HPDE6-E6E7 (cell line): ENCODE measurements around the gene KANSL1.

ENCODE experiments used
- DNase-seq: peaks from one replicate; pipeline ENCODE4 v3.0.0; 2011; ENCODE audit warnings: missing footprints; ENCODE audit errors: extremely low spot score

KANSL1 gene

DNA sequence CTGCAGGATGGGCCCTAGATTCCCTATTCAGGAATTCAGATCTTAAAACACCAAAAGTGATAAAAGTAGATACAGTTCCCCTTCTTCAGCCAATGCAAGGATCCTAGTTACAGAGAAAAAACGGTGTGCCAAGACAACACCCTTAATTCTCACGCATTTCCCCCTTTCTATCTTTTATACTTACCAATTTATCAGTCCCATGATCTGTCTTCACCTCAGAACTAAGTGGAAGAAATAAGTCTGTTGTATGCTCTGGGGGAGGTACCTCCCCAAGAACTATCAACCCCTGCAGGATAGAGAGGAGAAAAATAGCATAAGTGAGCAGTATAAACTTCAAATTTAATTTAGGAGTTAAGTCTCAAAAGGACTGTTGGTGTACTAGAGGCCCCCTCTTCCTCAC lies 111.0 kb downstream of the KANSL1 start:
- DNase-seq = no peak

DNA sequence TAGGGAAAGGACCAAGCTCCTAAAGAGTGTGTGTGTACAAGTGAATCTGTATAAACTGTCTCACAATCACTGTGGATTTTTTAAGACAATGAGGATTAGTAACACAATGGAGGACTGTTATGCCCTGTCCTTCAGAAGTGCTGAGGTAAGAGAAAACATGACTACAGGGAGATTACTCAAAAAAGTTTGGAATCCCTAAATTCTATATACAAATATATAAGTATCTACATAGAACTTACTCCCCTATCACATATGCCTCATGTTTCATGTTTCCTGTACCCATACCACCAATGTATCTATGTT lies 112.3 kb downstream of the KANSL1 start:
- no peak for DNase-seq

DNA sequence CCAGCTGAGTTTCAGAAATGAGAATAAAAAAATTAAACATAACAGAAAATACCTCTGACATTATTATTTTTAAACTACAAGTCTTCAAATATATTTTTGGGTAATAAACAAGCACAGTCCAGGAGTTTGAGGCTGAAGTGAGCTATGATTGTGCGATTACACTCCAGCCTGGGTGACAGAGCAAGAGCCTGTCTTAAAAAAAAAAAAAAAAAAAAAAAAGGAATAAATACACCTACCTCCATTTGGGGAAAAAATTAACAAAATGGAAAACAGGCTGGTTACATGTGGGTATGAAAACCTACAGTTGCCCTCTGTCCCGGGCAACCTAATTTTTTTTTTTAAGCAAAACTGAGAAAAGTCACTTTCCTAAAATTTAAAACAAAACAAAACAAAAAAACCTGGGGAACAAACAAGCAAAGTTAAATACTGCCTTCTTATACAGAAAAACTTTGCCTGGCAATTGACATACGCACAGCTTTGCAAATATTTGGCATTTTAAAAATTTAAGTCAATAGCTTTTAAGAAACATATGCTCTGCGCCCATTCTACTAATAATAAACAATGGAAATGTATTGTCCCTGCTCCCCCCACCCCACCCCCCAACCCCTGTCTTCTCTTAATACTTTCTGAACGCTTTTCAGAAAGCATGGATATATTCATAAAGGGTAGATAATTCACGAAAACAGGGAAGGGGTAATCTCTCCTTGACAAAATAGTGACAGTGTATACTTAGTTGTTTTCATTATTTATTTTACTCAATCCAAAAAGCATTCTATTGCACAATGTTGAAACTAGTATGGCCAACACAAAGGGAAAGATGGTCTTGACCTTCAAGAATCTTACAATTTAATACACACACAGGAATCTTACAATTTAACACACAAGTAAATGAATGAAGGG lies 112.9 kb downstream of the KANSL1 start:
- no peak for DNase-seq

DNA sequence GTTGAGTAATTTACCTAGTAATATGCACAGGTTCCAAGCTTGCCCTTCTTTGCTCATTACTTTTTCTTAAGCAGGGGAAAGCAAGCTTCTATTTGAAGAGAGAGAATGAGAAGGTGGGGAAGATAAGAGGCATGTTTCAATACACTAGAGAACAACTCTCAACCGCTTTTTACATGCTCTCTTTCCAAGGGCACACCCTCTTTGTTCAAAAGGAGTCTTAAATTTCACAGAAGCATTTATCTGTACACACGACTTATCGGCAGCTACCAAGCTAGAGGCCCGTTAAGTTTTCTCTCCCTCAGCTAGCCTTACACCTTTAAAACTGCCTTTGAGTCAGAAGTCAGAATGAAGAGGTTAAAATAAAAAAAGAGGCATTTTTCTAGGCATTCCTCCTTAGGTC lies 114.6 kb downstream of the KANSL1 start:
- DNase-seq = no peak

DNA sequence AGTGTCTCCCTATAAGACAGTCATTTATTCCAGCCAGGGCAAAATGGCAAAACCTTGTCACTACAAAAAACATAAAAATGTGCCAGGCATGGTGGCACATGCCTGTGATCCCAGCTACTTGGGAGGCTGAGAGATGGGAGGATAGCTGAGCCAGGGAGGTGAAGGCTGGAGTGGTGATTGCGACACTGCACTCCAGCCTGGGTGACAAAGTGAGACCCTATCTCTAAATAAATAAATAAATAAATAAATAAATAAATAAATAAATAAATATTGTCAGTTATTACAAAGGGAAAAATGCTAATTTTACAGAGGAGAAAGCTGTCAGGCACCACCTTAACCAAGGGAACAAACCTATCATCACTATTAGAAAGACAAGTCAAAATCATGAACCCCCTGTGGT lies 118.7 kb downstream of the KANSL1 start:
- DNase-seq = no peak

DNA sequence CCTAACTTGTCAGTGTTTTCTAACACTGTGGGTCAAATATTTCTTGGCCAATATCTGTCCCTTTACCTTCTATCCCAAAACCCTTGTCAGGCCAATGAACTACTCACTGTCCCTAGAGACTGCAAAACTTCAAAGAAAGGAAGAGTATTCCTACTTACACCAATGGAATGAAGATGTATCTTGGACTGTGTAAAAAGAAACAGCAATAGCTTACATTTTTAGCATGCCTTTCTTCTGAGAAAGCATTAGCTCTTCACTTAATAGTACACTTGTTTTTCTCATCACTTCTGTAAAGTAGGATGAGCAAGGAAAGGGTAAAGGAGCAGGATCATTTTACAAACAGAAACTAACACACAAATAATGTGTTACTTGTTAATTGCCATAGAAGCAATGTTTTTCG lies 120.2 kb downstream of the KANSL1 start:
- DNase-seq = no peak

DNA sequence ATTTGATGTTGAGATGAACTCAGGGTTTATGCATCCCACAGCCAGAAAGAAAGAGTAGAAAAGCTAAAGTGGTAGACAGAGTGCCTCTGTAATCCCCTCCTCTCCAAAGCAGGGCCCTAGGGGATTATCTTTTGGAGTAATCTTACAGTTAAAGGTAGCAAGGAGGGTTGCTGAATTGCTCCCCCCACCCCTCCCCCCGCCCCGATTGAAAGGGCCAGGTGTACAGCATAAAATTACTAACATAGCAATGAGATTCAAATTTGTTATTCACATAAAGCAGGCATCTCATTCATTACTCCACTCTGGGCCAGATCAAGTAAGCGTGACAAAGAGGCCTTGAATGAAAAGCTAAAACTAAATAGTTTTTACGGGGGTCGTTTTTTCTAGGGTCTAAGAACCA lies 121.4 kb downstream of the KANSL1 start:
- no peak for DNase-seq

DNA sequence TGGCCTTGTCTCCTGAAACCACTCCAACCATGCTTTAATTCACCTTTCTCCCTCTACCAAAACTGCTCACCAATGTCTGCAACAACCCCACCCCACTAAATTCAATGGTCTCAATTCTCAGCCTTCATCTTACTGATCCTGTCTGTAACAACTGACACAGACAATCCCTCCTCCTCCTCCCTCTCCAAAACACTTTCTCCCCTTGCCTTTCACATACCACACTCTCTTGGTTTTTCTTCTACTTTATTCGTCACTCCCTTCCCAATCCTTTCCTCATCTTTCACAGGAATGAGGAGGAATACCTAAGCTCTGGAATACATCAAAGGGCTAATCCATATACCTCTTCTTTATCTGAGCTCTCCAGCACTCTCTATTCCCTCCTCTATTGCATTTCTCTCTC lies 128.8 kb downstream of the KANSL1 start:
- no peak for DNase-seq

DNA sequence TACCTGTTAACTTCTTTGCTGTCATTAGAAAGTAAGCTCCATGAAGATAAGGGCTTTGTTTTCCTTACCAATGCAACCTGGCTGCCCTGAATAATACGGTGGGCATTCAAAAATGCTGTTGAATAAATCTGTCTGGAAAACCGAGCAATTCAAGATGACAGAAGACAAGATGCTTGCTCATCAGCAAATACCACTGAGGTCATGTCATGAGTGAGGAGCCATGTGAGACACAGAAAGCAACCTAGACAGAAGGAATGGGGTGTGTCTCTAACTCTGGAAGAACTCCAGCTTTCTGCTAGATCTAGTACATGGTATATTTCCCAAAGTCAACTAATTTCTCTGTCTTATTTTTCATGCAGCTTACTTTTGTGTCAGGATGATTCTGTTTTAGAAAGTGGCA lies 130.0 kb downstream of the KANSL1 start:
- peak; percentile 76 for DNase-seq

DNA sequence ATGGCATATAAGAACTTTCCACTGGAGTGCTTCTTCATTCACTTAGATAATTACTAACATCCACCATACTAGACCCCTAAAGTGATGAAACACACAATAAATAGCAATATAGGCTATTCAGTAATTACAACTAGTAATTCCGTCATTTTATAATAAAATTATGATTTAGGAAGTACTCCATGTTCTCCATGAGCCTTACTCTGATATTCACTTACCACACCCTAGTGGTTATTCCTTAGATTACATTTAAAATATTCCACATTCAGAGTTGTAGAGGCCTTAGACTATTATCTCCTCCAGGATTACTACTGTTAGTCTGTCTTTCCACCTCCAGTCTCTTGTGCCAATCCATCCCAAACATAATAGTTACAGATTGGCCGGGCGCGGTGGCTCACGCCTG lies 131.8 kb downstream of the KANSL1 start:
- DNase-seq = no peak

DNA sequence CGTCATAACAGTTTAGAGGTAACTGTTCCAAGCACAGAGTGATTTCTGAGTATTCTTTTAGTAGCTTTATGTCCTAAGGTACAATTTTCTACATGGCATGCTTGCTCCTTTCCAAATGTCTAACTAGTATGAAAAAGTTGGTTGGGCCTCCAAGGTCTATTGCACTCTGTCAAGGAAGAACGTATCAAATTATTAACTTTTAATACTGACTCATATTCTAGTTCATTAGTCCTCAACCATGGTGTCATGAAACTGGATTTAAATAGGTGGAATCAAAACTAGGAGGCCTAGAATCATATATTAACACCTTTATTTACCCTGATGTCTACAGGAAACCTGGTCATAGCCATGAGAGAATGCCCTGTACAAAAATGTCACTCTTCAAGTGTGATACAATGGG lies 132.8 kb downstream of the KANSL1 start:
- no peak for DNase-seq

DNA sequence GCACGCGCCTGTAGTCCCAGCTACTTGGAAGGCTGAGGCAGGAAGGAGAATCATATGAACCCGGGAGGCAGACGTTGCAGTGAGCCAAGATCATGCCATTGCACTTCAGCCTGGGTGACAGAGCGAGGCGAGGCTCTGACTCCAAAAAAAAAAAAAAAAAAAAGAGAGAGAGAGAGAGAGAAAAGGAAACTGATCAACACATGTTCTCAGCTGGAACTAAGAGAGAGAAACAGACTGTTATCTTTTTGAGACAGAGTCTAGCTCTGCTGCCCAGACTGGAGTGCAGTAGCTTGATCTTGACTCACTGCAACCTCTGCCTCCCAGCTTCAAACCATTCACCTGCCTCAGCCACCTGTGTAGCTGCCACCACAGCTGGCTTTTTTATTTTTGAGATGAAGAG lies 133.7 kb downstream of the KANSL1 start:
- no peak for DNase-seq

DNA sequence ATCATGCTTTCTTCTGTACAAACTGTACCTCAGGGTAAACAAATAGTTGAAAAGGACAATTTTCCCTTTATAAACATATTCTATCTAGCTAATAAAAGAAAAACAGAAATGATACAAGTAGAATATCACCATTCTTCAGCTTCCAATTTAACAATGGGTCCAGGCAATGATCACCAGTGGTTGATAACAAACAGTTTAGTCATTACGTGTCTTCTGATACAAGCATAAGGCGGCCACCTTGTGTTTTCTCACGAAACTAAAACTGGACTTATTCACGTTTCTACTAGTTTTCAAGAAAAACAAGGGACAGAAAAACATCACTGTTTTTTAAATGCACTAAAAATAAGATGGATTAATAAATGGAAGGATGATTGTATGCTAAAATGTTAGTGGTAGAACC lies 135.9 kb downstream of the KANSL1 start:
- no peak for DNase-seq

DNA sequence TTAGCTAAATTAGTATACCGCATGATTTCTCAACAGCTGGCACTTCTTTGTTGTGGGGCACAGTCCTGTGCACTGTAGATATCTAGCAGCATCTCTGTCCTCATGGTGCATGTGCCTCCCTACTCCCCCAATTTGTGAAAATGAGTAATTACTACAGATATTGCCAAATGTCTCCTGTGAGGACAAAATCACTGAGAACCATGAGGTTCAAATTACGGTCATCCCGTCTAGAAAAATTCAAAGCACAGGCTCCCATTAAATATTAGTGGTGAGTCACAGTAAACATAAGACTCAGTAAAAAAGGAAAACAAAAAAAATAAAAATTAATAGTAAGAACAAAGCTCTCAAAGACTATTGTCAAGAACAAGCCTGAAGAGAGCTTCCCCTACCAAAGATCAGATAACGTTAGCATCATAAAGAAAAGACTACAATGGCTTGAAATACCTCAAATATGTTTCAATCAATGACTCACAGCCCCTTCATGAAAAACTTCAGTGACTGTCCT lies 136.4 kb downstream of the KANSL1 start:
- DNase-seq = no peak

DNA sequence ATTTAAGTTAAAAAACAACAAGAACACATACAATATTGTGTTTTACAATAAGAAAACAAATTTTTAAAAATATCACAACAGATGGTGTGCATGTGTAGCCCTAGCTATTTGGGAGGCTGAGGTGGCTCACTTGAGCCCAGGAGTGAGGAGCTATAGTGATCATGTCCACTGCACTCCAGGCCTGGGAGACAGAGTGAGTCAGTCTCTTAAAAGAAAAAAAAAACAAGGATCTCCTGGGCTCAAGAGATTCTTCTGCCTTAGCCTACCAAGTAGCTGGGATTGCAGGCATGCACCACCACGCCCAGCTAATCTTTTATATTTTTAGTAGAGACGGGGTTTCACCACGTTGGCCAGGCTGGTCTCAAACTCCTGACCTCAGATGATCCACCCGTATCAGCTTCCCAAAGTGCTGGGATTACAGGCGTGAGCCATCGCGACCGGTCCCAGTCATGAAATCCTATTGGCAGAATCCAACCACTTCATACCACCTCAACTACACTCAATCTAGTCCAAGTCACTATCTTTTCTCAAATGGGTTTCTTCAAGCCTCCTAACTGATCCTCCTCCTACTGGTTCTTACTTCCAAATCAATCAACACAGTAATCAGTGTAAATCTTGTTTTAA lies 139.2 kb downstream of the KANSL1 start:
- no peak for DNase-seq

DNA sequence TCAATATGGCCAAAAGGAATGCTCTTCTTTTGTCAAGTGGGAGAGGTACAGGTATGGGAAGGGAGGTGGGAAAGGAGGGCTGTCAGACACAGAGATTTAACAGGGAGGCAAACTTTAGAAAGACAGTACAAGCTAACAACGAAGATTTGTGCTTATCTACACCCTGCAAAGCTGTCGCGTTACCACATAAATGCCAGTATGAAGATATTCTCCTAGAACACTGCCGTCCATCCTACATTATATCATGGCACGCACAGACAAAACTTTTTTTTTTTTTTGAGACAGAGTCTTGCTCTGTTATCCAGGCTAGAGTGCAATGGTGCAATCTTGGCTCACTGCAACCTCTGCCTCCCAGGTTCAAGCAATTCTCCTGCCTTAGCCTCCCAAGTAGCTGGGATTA lies 143.6 kb downstream of the KANSL1 start:
- no peak for DNase-seq

DNA sequence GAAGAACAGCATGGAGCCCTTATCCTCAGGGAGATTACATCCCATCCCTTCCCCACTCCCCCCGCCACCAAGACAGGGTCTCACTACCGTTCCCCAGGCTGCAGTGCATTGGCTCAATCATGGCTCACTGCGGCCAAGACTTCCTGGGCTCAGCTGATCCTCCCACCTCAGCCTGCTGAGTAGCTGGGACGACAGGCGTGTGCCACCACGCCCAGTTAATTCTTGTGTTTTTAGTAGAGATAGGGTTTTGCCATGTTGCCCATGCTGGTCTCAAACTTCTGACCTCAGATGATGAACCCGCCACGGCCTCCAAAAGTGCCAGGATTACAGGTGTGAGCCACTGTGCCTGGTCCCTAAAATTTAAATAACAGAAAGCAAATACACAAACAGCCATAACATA lies 145.4 kb downstream of the KANSL1 start:
- no peak for DNase-seq

DNA sequence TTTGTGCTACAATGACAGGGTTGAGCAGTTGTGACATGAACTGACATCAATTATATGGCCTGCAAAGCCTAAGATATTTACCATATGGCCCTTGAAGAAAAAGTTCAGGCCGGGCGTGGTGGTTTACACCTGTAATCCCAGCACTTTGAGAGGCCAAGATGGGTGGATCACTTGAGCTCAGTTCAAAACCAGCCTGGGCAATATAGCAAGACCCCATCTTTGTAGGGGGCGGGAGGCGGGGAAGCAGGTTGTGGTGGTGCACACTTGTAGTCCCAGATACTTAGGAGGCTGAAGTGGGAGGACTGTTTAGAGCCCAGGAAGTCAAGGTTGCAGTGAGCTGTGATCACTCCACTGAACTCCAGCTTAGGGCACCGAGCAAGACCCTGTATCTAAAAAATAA lies 145.8 kb downstream of the KANSL1 start:
- DNase-seq = no peak

DNA sequence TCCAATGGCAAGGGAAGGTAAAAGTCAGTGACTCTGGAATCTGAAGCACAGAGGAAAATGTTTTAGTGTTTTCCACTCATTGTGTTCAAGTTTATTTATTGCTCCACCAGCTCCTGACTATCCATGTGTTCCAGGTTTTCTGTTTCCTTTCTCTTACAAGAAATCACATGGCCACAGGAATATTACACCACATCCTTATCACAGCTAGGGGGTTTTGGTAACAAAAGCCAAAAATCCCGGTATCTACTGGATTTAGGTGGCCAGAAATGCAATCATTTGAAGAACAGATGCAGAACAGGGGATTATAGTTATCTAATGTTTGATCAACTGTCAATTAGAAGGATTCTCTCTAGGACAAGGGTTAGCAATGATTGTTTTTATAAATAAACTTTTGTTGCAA lies 146.3 kb downstream of the KANSL1 start:
- no peak for DNase-seq

DNA sequence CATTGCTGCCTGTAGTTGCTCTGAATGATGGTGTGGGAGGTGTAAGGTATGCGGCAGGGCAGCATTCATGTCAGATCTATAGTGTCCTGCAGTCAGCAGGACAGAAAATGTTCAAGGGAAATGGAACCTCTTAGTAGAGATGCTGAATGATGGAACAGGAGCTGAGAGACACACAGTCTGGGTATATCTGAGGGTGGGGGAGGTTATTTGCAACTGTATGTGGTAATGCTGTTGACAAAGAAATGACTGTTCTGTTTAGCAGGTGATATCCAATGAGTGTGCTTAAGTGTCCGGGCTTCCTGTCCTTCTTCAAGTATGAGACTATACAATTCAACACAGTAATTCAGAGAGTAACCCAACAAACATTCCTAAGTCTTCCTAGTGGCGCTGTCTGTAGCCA lies 147.6 kb downstream of the KANSL1 start:
- DNase-seq = no peak

DNA sequence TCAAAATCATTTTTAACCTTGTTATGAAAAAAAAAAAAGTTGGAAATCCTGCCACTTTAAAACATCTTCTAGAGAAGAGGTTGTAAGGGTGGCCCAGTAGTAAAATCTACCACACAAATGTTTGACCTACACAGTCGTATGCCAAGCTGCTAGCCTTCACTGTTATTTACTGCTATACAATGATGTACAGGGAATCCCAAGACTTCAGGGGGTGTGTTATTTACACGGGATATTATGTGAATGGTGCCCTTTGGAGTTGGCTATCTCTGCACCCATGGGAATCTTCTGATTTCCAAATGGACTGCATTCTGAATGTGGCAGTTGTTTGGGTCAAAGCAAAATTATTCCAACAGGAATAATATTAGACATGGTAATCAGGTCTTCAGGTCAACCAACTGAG lies 148.2 kb downstream of the KANSL1 start:
- DNase-seq = no peak

DNA sequence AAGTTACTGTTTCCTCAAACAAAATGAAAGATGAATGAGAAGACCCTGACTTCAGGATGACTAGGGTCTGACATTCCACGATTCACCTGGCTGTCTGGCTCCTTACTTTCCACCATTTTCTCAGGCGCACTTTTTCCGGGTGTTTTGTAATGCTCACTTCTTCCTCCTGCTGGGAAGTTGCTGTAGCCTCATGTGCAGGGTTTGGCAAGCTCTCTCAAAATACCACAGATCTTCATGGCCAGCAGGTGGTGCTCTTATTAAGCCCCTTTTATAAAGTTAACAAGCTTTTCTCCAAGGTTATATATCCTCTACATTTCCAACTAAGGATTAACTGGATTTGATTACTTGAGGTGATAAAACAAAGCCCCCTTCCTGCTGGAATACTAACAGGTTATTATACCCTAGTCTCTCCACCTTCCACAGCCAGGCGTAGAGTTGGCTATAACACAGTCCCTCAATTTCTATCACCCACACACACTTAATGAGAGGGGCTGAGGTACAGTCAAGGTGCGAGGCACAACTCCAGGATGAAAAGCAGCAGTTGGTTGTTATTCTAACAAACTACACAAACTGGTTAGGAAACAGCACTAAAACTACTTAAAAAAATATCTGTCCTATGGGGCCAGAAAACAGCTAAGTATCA lies 148.8 kb downstream of the KANSL1 start:
- DNase-seq = peak; percentile 66

DNA sequence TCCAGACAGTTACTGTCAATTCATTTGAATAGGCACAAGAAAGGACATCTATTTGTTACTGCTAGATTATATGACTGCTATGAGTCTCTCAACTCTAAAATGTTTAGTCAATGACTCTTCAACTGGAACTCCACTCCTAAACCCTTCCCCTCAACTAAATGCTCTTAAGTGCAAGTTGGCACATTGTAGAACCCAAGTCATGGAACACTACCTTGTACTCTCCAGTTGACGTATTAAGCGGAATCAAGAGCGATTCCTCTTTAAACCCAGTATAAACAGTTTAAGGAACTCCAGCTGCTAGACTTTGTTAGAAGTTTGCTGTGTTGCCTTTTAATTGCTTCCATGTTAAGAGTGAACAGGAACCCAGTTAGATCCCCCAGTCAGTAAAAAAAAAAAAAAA lies 149.6 kb downstream of the KANSL1 start:
- DNase-seq = no peak
